GM12878 (cell line): Measurements from ENCODE around the gene PFDN4. TPM values are rescaled to one million over a fixed set of nuclear protein-coding genes. Genes with fewer than 3 reads are reported as not detected.

Source experiments
- ATAC-seq: fragments of 200-7000 bp; cut with Tn5 transposase; 3 replicates; pipeline ENCODE4 v1.9.1; 2020; ENCODE audit warnings: mild to moderate bottlenecking, moderate library complexity
- BruUV-seq: library from RNA; stranded (reverse); fragments of 400-500 nt; replicated peaks from 2 replicates; lab custom pipeline; 2021; lab: Mats Ljungman, UMichigan
- CTCF ChIA-PET: fragments of 300-600 bp; sonication (Branson Sonifier 250); formaldehyde crosslinking; extraction: SDS; loops from one replicate; lab custom pipeline; 2021; ENCODE audit warnings: inconsistent platforms; lab: Yijun Ruan, JAX
- POLR2A ChIA-PET: fragments of 350-600 bp; formaldehyde crosslinking; extraction: SDS; loops from one replicate; lab custom pipeline; 2021; ENCODE audit warnings: inconsistent platforms; lab: Charles Lee
- RAD21 ChIA-PET: fragments of 300-600 bp; sonication (Branson Sonifier 250); formaldehyde crosslinking; loops from one replicate; lab custom pipeline; 2023; ENCODE audit warnings: antibody characterized with exemption; ENCODE audit not compliant: unreplicated experiment; lab: Charles Lee
- SMC1A ChIA-PET: fragments of 300-600 bp; sonication (Branson Sonifier 250); formaldehyde crosslinking; loops from one replicate; lab custom pipeline; 2023; ENCODE audit not compliant: unreplicated experiment, uncharacterized antibody; lab: Charles Lee
- DNase-seq: peaks from one replicate; pipeline ENCODE4 v3.0.0-alpha.2; 2011; ENCODE audit warnings: low read depth, low spot score
- FAIRE-seq: peaks from 3 replicates; lab custom pipeline; 2011; peaks lifted over from hg19 to GRCh38; lab: Jason Lieb, UNC
- H2AFZ ChIP-seq: 2 replicates; pipeline ENCODE4 v1.6.0; 2011; ENCODE audit warnings: low read depth, low read length, control low read depth; ENCODE audit not compliant: control insufficient read depth
- H3K27ac ChIP-seq: 2 replicates; pipeline ENCODE4 v1.5.1; 2011; ENCODE audit warnings: control low read depth; ENCODE audit not compliant: control insufficient read depth, insufficient read depth
- H3K27me3 ChIP-seq, 2 experiments: replicated peaks in 1 of 2; 2 replicates each; pipeline versions ENCODE4 v1.6.0 to v1.6.1; 2011; ENCODE audit warnings: low read length in 1 of 2; ENCODE audit not compliant: control insufficient read depth in 2 of 2, insufficient read depth in 2 of 2
- H3K36me3 ChIP-seq, 2 experiments: 2 replicates each; pipeline ENCODE4 v1.5.1; 2011; ENCODE audit warnings: low read length in 1 of 2; ENCODE audit not compliant: control insufficient read depth in 2 of 2, insufficient read depth in 2 of 2
- H3K4me1 ChIP-seq: 2 replicates; pipeline ENCODE4 v1.6.1; 2011; ENCODE audit warnings: mild to moderate bottlenecking, low read length, moderate library complexity, mixed read lengths; ENCODE audit not compliant: control insufficient read depth, insufficient read depth
- H3K4me2 ChIP-seq: 2 replicates; pipeline ENCODE4 v1.6.0; 2011; ENCODE audit warnings: control low read depth; ENCODE audit not compliant: control insufficient read depth, insufficient read depth
- H3K4me3 ChIP-seq: fragments of 200-600 bp; sonication (generic); 2 replicates; pipeline ENCODE4 v1.5.1; 2016
- H3K79me2 ChIP-seq: 2 replicates; pipeline ENCODE4 v1.6.0; 2011; ENCODE audit warnings: low read length; ENCODE audit not compliant: control insufficient read depth, insufficient read depth
- H3K9ac ChIP-seq: 2 replicates; pipeline ENCODE4 v1.8.0; 2011; ENCODE audit warnings: low read length, control low read depth, mixed read lengths; ENCODE audit not compliant: control insufficient read depth, insufficient read depth
- H3K9me3 ChIP-seq: replicated peaks from 3 replicates; pipeline ENCODE4 v1.5.1; 2011; ENCODE audit warnings: mild to moderate bottlenecking, low read length; ENCODE audit not compliant: control insufficient read depth, insufficient read depth
- H4K20me1 ChIP-seq: 2 replicates; pipeline ENCODE4 v1.6.0; 2011; ENCODE audit not compliant: control insufficient read depth, insufficient read depth
- BHLHE40 ChIP-seq, 2 experiments: fragments of 450-650 bp in 1 of 2; IDR thresholded peaks; 2 replicates each; pipeline ENCODE4 v1.6.1; 2011 to 2017; ENCODE audit warnings: low read depth in 2 of 2, borderline replicate concordance in 1 of 2, improper control_type of control experiment in 1 of 2, low read length in 1 of 2, mild to moderate bottlenecking in 1 of 2
- DPF2 ChIP-seq: fragments of 450-650 bp; IDR thresholded peaks from 2 replicates; pipeline ENCODE4 v1.6.1; 2017; ENCODE audit warnings: mild to moderate bottlenecking
- ETV6 ChIP-seq, 2 experiments: fragments of 450-650 bp in 1 of 2; IDR thresholded peaks in 1 of 2; conservative IDR thresholded peaks in 1 of 2; 2 replicates each; pipeline ENCODE4 v1.6.1; 2014; ENCODE audit warnings: antibody characterized with exemption in 1 of 2, borderline replicate concordance in 1 of 2, low read depth in 1 of 2, mild to moderate bottlenecking in 1 of 2, moderate library complexity in 1 of 2
- HDAC2 ChIP-seq: fragments of 200-600 bp; sonication (generic); IDR thresholded peaks from 2 replicates; pipeline ENCODE4 v1.6.1; 2017
- NR2C1 ChIP-seq: fragments of 450-650 bp; IDR thresholded peaks from 2 replicates; pipeline ENCODE4 v1.6.1; 2017; ENCODE audit warnings: antibody characterized with exemption, mild to moderate bottlenecking, moderate library complexity
- WGBS: methylation state at CpG from one replicate; pipeline ENCODE4 v1.1.6; 2016; ENCODE audit warnings: low lambda C conversion rate; ENCODE audit not compliant: insufficient replicate concordance, insufficient coverage; ENCODE audit errors: missing lambda C conversion rate; 5-methylcytosine and 5-hydroxymethylcytosine counted together
- in situ Hi-C: fragments of 300-500 bp; cut with MboI; formaldehyde crosslinking; loops from 9 replicates; pipeline ENCODE4 v1.14.3; 2018; ENCODE audit warnings: mixed read lengths
- intact Hi-C: fragments of 100-400 bp; cut with micrococcal nuclease; formaldehyde crosslinking; loops from one replicate; pipeline ENCODE4 v1.14.2; 2022; ENCODE audit not compliant: unreplicated experiment
- polyA plus RNA-seq, 11 experiments: library from polyadenylated mRNA; depleted of rRNA in 4 of 11; unstranded in 6 of 11; stranded (reverse) in 5 of 11; fragments of >200 nt; fragmentation: Nextera tagmentation in 4 of 11; fragmentation: Illumina TruSeq in 1 of 11; extraction: Ambion mirVana in 4 of 11; extraction: Trizol in 1 of 11; gene quantifications; 1 replicate in 1 of 11; 2 replicates in 10 of 11; pipeline versions ENCODE4 v1.2.1 to v1.2.3, GENCODE V29; 2011 to 2016; ENCODE audit warnings: inconsistent platforms in 2 of 11, missing spikeins in 2 of 11, low read depth in 1 of 11
- total RNA-seq, 4 experiments: library from RNA; depleted of rRNA in 3 of 4; stranded (reverse); fragments of >200 nt in 3 of 4; fragmentation: Illumina TruSeq in 1 of 4; extraction: Trizol in 1 of 4; gene quantifications; 2 replicates each; pipeline versions ENCODE4 v1.2.1 to v1.2.3, GENCODE V29; 2013 to 2021
- TF ChIP-seq, protein P1 (sequence below): IDR thresholded peaks from 2 replicates; pipeline ENCODE4 v1.6.1; 2011; ENCODE audit warnings: low read depth, low read length, improper control_type of control experiment, borderline replicate concordance

The PFDN4 gene
- total and polyA plus RNA-seq, 10 of the 15 experiments (the other 5 are each of a cell fraction or from before 2014, with no cell fraction given), result 36.9 to 136 (median 82.8) TPM

DNA sequence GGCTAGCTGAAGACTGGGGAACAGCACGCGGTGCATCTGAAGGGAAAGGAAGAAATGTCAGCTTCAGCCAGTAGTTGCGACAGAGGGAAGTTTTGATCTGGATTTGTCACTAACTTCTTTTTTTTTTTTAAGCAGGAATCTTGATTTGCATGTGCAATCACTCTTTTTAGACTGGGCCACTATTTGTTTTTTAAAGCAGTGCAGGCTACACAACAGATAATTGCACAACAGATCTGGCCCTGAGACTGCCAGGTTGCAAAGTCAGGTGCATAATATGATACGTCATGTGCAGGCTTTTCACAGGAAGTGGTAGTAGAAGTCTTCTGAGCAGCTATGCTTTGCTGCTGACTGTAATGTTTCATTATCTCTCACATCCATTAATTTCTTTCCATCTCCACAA is 13.5 kb downstream of the PFDN4 start:
- Histone ChIP-seq H3K9me3 (no peaks in the 10 kb centered on the region), H3K27me3 (no peaks in the 10 kb centered on the region), H3K9ac (no peak overlapping the region)
- POLR2A ChIA-PET, result no interaction called here
- TF ChIP-seq DPF2 (no peak), BHLHE40 (IDR thresholded peaks at IDR 0.05; ENCODE audit: borderline replicate concordance in 1 of 2, low read depth in 2 of 2, low read length in 1 of 2) (peak in 1 of 2 experiments; percentile 15; a peak in 1 of 4 replicates), NR2C1 (no peak), HDAC2 (no peak), ETV6 (conservative IDR thresholded peaks at IDR 0.05 in 1 of 2, IDR thresholded peaks at IDR 0.05 in 1 of 2; ENCODE audit: borderline replicate concordance in 1 of 2, low read depth in 1 of 2) (peak in 1 of 2 experiments; percentile 23; a peak in 1 of 4 replicates)
- TF ChIP-seq, protein P1, sequence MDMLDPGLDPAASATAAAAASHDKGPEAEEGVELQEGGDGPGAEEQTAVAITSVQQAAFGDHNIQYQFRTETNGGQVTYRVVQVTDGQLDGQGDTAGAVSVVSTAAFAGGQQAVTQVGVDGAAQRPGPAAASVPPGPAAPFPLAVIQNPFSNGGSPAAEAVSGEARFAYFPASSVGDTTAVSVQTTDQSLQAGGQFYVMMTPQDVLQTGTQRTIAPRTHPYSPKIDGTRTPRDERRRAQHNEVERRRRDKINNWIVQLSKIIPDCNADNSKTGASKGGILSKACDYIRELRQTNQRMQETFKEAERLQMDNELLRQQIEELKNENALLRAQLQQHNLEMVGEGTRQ, result no peak
- TF ChIP-seq, all 136 proteins: peak for 2
- ATAC-seq, result no peak
- FAIRE-seq, result no peak
- no peak overlapping the region for H3K4me3 ChIP-seq
- H3K4me1 ChIP-seq, result no peaks in the 10 kb centered on the region
- no peak overlapping the region for H3K27ac ChIP-seq
- H3K79me2 ChIP-seq, result no peaks in the 10 kb centered on the region
- ChIA-PET RAD21 (no interaction called here), CTCF (interaction anchor here (0.7 to 1.0 kb wide), 2 partner anchors 9 to 12 kb away, joined by 3 to 4 read pairs; no protein-coding TSS in a partner anchor), SMC1A (interaction anchor here (0.6 to 1.7 kb wide), 2 partner anchors 426 to 1949 kb away, joined by 3 to 5 read pairs; no protein-coding TSS in a partner anchor)
- H2AFZ ChIP-seq, result no peak overlapping the region
- in situ Hi-C loops, result loop anchor here (5.0 kb wide), 1 partner anchor 426 kb away; no protein-coding TSS in a partner anchor
- no peak for DNase-seq
- 77% methylated on average over 4 of the region's 4 CpGs for WGBS
- BruUV-seq, result no TSS peak
- no peaks in the 10 kb centered on the region for H4K20me1 ChIP-seq
- no peak overlapping the region for H3K4me2 ChIP-seq
- peaks cover 0 to 2% of the 10 kb centered on the region in 2 experiments; a peak in 2 of 4 replicates for H3K36me3 ChIP-seq
- intact Hi-C loops, result no loop called here
